Right atrium auricular region (tissue), 2 donors: Measurements from ENCODE around the gene ZNF132. TPM values are rescaled to one million over a fixed set of nuclear protein-coding genes. Genes with fewer than 3 reads are reported as not detected.
A peak's percentile ranks its signal among the peaks of the same experiment; 100 is the strongest.
"Not testable (repeated sequence)": the region's sequence is repeated elsewhere in the genome, so short reads cannot be mapped to it uniquely, and the experiment has no call there.

Source experiments
- DNase-seq: peaks from one replicate; pipeline ENCODE4 v3.0.0-alpha.2; 2019; ENCODE audit warnings: low spot score
- H3K27ac ChIP-seq, 2 donors: fragments of 200-600 bp; sonication (generic); 1 replicate in 1 of 2; 2 replicates in 1 of 2; pipeline ENCODE4 v1.5.1; 2016 to 2019
- H3K27me3 ChIP-seq, 2 donors: fragments of 200-600 bp; sonication (generic); one replicate each; pipeline versions ENCODE4 v1.5.1 to v1.6.0; 2017 to 2019
- H3K36me3 ChIP-seq: fragments of 200-600 bp; sonication (generic); one replicate; pipeline ENCODE4 v1.5.1; 2016
- H3K4me1 ChIP-seq, 2 donors: fragments of 200-600 bp; sonication (generic); one replicate each; pipeline versions ENCODE4 v1.5.1 to v1.6.0; 2017 to 2019
- H3K4me3 ChIP-seq, 2 donors: fragments of 200-600 bp; sonication (generic); 1 replicate in 1 of 2; 2 replicates in 1 of 2; pipeline ENCODE4 v1.5.1; 2017 to 2019; ENCODE audit warnings: mild to moderate bottlenecking in 1 of 2, moderate library complexity in 1 of 2
- H3K9me3 ChIP-seq, 2 donors: fragments of 200-600 bp; sonication (generic); one replicate each; pipeline ENCODE4 v1.5.1; 2019
- total RNA-seq, 2 donors: library from RNA; depleted of rRNA; stranded (reverse); fragments of >200 nt; gene quantifications; one replicate each; pipeline ENCODE4 v1.1.0, GENCODE V29; 2016
- TF ChIP-seq, protein P1 (sequence below), 2 donors: fragments of 200-600 bp; sonication (generic); IDR thresholded peaks; one replicate each; pipeline ENCODE4 v1.5.1; 2019; ENCODE audit warnings: antibody characterized with exemption in 2 of 2

ZNF132 gene
- total RNA-seq, 2 donors from 2014 or later, result 2.7 to 3.1 TPM

DNA sequence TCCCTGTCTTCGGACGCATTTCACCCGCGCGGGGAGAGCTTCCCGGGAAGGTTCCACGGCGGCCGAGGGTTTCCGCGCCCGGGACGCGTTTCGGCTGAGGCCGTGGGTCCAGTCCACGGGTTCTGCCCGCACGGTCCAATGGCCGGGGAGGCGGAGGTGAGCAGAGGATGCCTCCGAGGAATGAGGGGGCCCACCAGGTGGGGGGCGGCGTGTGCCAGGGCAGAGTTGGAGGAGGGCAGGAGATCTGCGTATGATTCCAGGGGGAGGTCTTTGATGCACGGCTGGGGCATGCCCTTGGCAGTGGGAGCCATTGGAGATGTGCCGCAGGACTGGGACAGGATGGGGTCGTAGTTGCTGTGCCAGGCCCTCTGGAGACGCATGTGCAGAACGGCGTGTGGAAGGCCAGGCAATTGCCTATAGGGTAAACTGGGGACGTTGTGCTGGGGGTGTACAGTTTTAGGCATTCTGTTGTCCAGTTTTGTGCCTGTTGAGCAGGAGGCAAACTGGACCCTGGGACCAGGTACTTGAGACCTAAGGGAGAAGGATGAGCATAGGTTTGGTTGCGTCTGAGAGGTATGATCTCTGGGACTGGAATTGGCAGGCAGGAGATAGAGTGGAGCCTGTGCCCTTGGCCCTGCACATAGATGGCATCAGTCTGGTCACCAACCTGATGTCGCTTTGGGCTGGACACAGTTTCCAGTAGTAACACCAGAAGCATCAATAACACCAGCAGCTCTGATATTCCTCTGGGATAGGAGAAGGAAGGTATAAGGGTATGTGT lies 30.8 kb downstream of the ZNF132 start:
- TF ChIP-seq, protein P1, sequence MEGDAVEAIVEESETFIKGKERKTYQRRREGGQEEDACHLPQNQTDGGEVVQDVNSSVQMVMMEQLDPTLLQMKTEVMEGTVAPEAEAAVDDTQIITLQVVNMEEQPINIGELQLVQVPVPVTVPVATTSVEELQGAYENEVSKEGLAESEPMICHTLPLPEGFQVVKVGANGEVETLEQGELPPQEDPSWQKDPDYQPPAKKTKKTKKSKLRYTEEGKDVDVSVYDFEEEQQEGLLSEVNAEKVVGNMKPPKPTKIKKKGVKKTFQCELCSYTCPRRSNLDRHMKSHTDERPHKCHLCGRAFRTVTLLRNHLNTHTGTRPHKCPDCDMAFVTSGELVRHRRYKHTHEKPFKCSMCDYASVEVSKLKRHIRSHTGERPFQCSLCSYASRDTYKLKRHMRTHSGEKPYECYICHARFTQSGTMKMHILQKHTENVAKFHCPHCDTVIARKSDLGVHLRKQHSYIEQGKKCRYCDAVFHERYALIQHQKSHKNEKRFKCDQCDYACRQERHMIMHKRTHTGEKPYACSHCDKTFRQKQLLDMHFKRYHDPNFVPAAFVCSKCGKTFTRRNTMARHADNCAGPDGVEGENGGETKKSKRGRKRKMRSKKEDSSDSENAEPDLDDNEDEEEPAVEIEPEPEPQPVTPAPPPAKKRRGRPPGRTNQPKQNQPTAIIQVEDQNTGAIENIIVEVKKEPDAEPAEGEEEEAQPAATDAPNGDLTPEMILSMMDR (IDR thresholded peaks at IDR 0.05), result no peak
- Histone ChIP-seq H3K27me3 (no peaks in the 10 kb centered on the region), H3K36me3 (no peaks in the 10 kb centered on the region), H3K4me3 (peak overlapping the region; percentile 83 to 88), H3K27ac (peak overlapping the region; percentile 89), H3K4me1 (peaks cover 0 to 26% of the 10 kb centered on the region in 2 donors), H3K9me3 (no peaks in the 10 kb centered on the region)
- DNase-seq, result no peak

DNA sequence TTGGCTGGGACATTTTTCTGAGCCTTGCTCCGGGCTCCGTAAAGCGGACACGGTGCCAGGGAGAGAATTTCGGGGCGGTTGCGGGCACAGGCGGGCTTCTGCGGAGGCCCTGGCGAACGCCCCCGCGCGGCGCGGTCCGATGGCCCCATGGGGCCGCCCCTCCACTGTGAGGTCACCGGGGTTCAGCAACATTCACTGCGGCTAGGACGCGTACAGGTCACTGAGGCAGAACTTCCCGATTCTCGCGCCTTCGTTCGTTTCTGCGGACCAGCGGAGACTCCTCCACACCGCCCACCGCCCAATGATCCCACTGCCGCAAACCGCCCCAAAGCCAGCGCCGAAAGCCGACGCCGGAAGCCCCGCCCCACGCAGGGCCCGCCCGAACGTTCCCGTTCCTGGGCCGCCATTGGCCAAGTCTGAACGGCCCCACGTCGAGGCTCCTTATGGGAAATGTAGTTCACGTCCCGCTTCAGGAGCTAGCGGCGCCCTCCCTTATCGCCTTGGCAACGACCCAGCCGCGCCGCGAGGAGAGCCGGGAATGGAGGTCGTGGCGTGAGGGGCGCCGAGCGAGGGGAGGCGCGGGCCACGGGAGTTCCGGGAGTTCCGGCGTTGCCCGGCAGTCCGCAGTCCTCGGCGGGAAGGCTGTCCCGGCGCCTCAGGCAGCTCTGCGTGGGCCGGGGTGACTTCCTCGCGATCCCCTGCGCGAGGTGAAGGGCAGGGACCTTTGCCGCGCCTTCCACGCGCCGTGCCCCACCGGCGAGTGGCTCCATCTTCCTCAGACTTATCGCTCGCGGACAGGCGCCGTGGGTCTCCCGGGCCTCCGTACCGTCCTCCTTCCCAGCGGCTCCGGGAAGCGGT lies 31.6 kb downstream of the ZNF132 start, which contains the start of gene ZNF584:
Gene ZNF584 (plus strand): TSS at position 498 of the 858 bp plus-strand sequence. CDS start 499 bp downstream, outside the sequence.
- Histone ChIP-seq H3K4me1 (peaks cover 0 to 26% of the 10 kb centered on the region in 2 donors), H3K27ac (peak within 1 kb of the TSS; percentile 89), H3K4me3 (peak within 1 kb of the TSS; percentile 83 to 88), H3K27me3 (no peaks in the 10 kb centered on the region), H3K9me3 (no peaks in the 10 kb centered on the region), H3K36me3 (no peaks in the 10 kb centered on the region)
- DNase-seq, result peak; percentile 96
- TF ChIP-seq, protein P1 (IDR thresholded peaks at IDR 0.05), result peak in 1 of 2 donors; percentile 26

GRCh38 chr19:58407658-58408151 lies 32.2 kb downstream of the ZNF132 start:
- Histone ChIP-seq H3K4me1 (peaks cover 0 to 26% of the 10 kb centered on the region in 2 donors), H3K4me3 (peak overlapping the region; percentile 83 to 88), H3K27me3 (no peaks in the 10 kb centered on the region), H3K9me3 (no peaks in the 10 kb centered on the region), H3K36me3 (no peaks in the 10 kb centered on the region), H3K27ac (peak overlapping the region; percentile 89)
- TF ChIP-seq, protein P1 (IDR thresholded peaks at IDR 0.05), result no peak
- no peak for DNase-seq

GRCh38 chr19:58406818-58407657 lies 32.9 kb downstream of the ZNF132 start:
- Histone ChIP-seq H3K4me3 (peak overlapping the region; percentile 83 to 88), H3K27ac (peak overlapping the region; percentile 89), H3K9me3 (no peaks in the 10 kb centered on the region), H3K36me3 (no peaks in the 10 kb centered on the region), H3K27me3 (no peaks in the 10 kb centered on the region), H3K4me1 (peaks cover 0 to 28% of the 10 kb centered on the region in 2 donors)
- TF ChIP-seq, protein P1 (IDR thresholded peaks at IDR 0.05), result peak in 1 of 2 donors; percentile 24
- DNase-seq, result no peak

GRCh38 chr19:58403920-58404478 lies 36.0 kb downstream of the ZNF132 start:
- not testable (repeated sequence) for DNase-seq

More at GRCh38 chr19:58403920-58404478, 36.0 kb downstream of the ZNF132 start:
- H3K9me3 ChIP-seq, H3K4me3 ChIP-seq, H3K27ac ChIP-seq, H3K36me3 ChIP-seq, H3K27me3 ChIP-seq: not testable (repeated sequence)
- H3K4me1 ChIP-seq, result peaks cover 0 to 30% of the 10 kb centered on the region in 2 donors
